Dendritic cell treated with granulocyte-macrophage colony-stimulating factor and Interleukin-4, amounts not matched to agents 40 ng/mL and 50 ng/mL, for 4 days (primary cell): ENCODE results near the gene TTC9.

Source experiments
- H3K27ac Mint-ChIP-seq: one replicate; pipeline ENCODE4 v1.8.0; 2022; ENCODE audit warnings: mild to moderate bottlenecking, mixed read lengths
- H3K27me3 Mint-ChIP-seq: one replicate; pipeline ENCODE4 v1.8.0; 2022; ENCODE audit warnings: mild to moderate bottlenecking, mixed read lengths
- H3K36me3 Mint-ChIP-seq: one replicate; pipeline ENCODE4 v1.8.0; 2022; ENCODE audit warnings: low read depth, mixed read lengths
- H3K4me1 Mint-ChIP-seq: one replicate; pipeline ENCODE4 v1.8.0; 2022; ENCODE audit warnings: low read depth, mixed read lengths
- H3K4me3 Mint-ChIP-seq: one replicate; pipeline ENCODE4 v1.8.0; 2022; ENCODE audit warnings: mild to moderate bottlenecking, moderate library complexity, mixed read lengths
- H3K9me3 Mint-ChIP-seq: one replicate; pipeline ENCODE4 v1.8.0; 2022; ENCODE audit warnings: mixed read lengths
- intact Hi-C: fragments of 100-400 bp; cut with micrococcal nuclease; formaldehyde crosslinking; loops from one replicate; pipeline ENCODE4 v1.15.0; 2022

The TTC9 gene

GRCh38 chr14:70671652-70672644 lies 30.2 kb downstream of the TTC9 start:
- Mint-ChIP-seq H3K27ac (no peak overlapping the region), H3K36me3 (peaks cover 34% of the 10 kb centered on the region), H3K4me1 (peaks cover 3% of the 10 kb centered on the region), H3K9me3 (no peaks in the 10 kb centered on the region), H3K4me3 (no peak overlapping the region), H3K27me3 (no peaks in the 10 kb centered on the region)
- intact Hi-C loops: no loop called here

DNA sequence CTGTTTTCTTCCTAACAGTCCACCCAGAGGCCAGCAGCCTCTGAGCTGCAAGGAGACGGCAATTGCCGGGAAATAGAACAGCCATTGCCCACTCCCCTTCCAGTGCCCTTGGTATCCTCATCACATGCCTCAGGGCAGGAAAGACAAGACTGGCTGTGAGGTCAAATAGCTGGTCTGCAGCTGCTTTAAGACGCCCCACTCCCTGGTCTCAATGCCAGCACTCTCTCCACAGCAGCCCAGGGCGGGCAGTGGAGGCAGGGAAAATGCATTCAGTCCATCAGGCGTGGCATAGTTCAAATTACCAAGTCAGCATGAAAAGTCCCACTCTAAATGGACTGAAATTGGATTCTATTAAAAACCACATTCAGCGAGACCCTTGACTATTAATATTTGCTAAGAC lies 35.6 kb downstream of the TTC9 start:
- Mint-ChIP-seq H3K36me3 (peaks cover 7% of the 10 kb centered on the region), H3K9me3 (no peaks in the 10 kb centered on the region), H3K4me3 (no peak overlapping the region), H3K27me3 (no peaks in the 10 kb centered on the region), H3K27ac (no peak overlapping the region), H3K4me1 (no peaks in the 10 kb centered on the region)
- intact Hi-C loops: no loop called here

DNA sequence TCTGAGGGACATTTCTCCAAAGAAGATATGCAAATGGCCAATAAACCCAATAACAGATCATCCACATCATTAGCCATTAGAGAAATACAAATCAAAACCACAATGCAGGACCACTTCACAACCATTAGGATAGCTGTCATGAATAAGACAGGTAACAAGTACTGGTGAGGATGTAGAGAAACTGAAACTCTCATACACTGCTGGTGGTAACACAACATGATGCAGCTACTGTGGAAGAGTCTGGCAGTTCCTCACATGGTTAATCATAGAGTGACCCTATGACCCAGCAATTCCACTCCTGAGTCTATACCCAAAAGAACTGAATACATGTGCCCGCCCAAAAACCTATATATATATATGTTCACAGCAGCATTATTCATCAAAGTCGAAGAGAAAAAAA lies 39.0 kb downstream of the TTC9 start:
- intact Hi-C loops: no loop called here
- Mint-ChIP-seq H3K27ac (no peak overlapping the region), H3K9me3 (no peaks in the 10 kb centered on the region)

GRCh38 chr14:70683983-70684382 lies 42.3 kb downstream of the TTC9 start:
- peaks cover 5% of the 10 kb centered on the region for H3K4me1 Mint-ChIP-seq
- no peaks in the 10 kb centered on the region for H3K9me3 Mint-ChIP-seq
- intact Hi-C loops: no loop called here
- H3K27me3 Mint-ChIP-seq: no peaks in the 10 kb centered on the region
- H3K27ac Mint-ChIP-seq: no peak overlapping the region
- no peaks in the 10 kb centered on the region for H3K36me3 Mint-ChIP-seq
- no peak overlapping the region for H3K4me3 Mint-ChIP-seq

More for the DNA sequence above, 39.0 kb downstream of the TTC9 start:
- no peak overlapping the region for H3K4me3 Mint-ChIP-seq
- peaks cover 3% of the 10 kb centered on the region for H3K36me3 Mint-ChIP-seq
- no peaks in the 10 kb centered on the region for H3K27me3 Mint-ChIP-seq
- H3K4me1 Mint-ChIP-seq: no peaks in the 10 kb centered on the region

- intact Hi-C loops: no loop called here
- H3K27ac Mint-ChIP-seq: no peak overlapping the region
These were observed 43.9 kb downstream of the TTC9 start for GRCh38 chr14:70685474-70686197.

DNA sequence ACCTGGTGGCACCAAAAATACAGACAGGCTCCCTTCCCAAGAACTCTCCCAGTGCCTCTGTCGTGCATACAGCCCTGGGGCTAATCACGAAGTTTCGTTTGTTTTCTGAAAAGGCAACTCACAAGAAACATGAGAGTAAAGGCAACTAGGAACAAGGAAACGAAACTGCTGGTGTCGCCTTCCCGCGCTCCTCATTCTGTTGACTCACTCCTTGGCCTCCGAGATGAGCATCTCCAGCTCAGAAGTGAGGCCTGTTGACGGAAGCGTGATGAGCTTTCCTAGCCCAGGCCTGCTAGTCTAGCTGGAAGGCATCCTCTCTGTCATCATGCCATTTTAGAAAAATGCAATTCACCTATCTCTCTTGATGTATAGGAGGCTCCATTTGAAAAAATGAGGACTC lies 50.5 kb downstream of the TTC9 start:
- H3K36me3 Mint-ChIP-seq: no peaks in the 10 kb centered on the region
- no peak overlapping the region for H3K4me3 Mint-ChIP-seq
- H3K27ac Mint-ChIP-seq: peak overlapping the region; percentile 89
- intact Hi-C loops: loop anchor here (5.0 to 10.0 kb wide), 2 partner anchors 50 to 193 kb away; partner anchors contain the start of gene TTC9
- peaks cover 50% of the 10 kb centered on the region for H3K4me1 Mint-ChIP-seq
- no peaks in the 10 kb centered on the region for H3K9me3 Mint-ChIP-seq
- H3K27me3 Mint-ChIP-seq: no peaks in the 10 kb centered on the region

More at GRCh38 chr14:70685474-70686197, 43.9 kb downstream of the TTC9 start:
- Mint-ChIP-seq H3K36me3 (no peaks in the 10 kb centered on the region), H3K9me3 (no peaks in the 10 kb centered on the region), H3K27me3 (no peaks in the 10 kb centered on the region), H3K4me1 (peaks cover 6% of the 10 kb centered on the region), H3K4me3 (no peak overlapping the region)

DNA sequence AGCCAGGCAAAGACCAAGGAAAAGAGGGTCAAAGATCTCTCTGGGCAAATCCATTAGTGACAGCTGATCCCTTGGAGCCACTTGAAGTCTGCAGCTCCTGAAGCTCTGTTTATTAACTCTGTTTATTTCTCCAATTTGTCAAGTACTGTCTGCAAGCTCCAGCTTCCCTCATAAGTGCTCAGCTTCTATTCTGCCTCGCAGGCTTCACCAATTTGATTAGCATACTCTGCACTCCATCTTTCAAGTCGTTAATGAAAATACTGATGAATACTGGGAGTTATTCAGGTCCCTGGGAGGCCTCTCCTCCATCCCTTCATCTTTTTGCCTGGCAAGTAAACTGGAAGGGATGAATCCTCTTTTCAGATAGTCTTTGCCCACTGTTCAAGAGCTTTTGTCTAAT lies 54.3 kb downstream of the TTC9 start:
- H3K4me1 Mint-ChIP-seq: peaks cover 83% of the 10 kb centered on the region
- no peak overlapping the region for H3K4me3 Mint-ChIP-seq
- H3K27me3 Mint-ChIP-seq: no peaks in the 10 kb centered on the region
- no peaks in the 10 kb centered on the region for H3K9me3 Mint-ChIP-seq
- H3K27ac Mint-ChIP-seq: peak overlapping the region; percentile 75
- H3K36me3 Mint-ChIP-seq: no peaks in the 10 kb centered on the region
- intact Hi-C loops: loop anchor here (5.0 to 10.0 kb wide), 2 partner anchors 34 to 189 kb away; no protein-coding TSS in a partner anchor

DNA sequence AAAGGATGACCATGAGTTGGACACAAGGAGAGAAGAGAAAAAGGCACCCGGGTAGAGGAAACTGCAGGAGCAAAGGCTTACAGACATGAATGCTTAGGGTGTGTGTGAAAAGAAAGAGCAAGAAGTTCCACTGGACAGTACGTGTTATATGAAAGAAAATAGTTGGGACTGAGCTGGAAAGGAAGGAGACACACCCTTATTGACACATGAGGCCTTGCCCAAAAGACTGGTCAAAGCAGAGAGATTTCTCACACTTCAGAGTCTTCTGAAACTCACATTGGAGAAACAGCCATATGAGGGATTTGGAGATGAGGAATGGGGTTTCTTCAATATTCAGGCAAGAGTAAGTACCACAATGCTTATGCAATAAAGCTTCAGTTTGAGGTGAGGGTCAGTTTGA lies 56.0 kb downstream of the TTC9 start:
- intact Hi-C loops: loop anchor here (5.0 to 10.0 kb wide), 2 partner anchors 35 to 187 kb away; no protein-coding TSS in a partner anchor
- Mint-ChIP-seq H3K27ac (peak overlapping the region; percentile 59), H3K36me3 (no peaks in the 10 kb centered on the region), H3K4me1 (peaks cover 85% of the 10 kb centered on the region), H3K9me3 (no peaks in the 10 kb centered on the region), H3K4me3 (no peak overlapping the region), H3K27me3 (no peaks in the 10 kb centered on the region)

- H3K27me3 Mint-ChIP-seq: no peaks in the 10 kb centered on the region
- no peaks in the 10 kb centered on the region for H3K36me3 Mint-ChIP-seq
- no peaks in the 10 kb centered on the region for H3K9me3 Mint-ChIP-seq
- intact Hi-C loops: loop anchor here (5.0 to 10.0 kb wide), 2 partner anchors 36 to 187 kb away; no protein-coding TSS in a partner anchor
- H3K27ac Mint-ChIP-seq: peak overlapping the region; percentile 59
- peak overlapping the region; percentile 49 for H3K4me3 Mint-ChIP-seq
- peaks cover 84% of the 10 kb centered on the region for H3K4me1 Mint-ChIP-seq
These were observed 56.6 kb downstream of the TTC9 start for GRCh38 chr14:70698288-70698687.

- H3K4me1 Mint-ChIP-seq: peaks cover 73% of the 10 kb centered on the region
- no peaks in the 10 kb centered on the region for H3K9me3 Mint-ChIP-seq
- no peaks in the 10 kb centered on the region for H3K27me3 Mint-ChIP-seq
- H3K27ac Mint-ChIP-seq: peak overlapping the region; percentile 59
- H3K4me3 Mint-ChIP-seq: peak overlapping the region; percentile 76
- peaks cover 2% of the 10 kb centered on the region for H3K36me3 Mint-ChIP-seq
- intact Hi-C loops: loop anchor here (5.0 to 10.0 kb wide), 2 partner anchors 37 to 185 kb away; no protein-coding TSS in a partner anchor
These were observed 57.9 kb downstream of the TTC9 start for GRCh38 chr14:70699646-70700045.

DNA sequence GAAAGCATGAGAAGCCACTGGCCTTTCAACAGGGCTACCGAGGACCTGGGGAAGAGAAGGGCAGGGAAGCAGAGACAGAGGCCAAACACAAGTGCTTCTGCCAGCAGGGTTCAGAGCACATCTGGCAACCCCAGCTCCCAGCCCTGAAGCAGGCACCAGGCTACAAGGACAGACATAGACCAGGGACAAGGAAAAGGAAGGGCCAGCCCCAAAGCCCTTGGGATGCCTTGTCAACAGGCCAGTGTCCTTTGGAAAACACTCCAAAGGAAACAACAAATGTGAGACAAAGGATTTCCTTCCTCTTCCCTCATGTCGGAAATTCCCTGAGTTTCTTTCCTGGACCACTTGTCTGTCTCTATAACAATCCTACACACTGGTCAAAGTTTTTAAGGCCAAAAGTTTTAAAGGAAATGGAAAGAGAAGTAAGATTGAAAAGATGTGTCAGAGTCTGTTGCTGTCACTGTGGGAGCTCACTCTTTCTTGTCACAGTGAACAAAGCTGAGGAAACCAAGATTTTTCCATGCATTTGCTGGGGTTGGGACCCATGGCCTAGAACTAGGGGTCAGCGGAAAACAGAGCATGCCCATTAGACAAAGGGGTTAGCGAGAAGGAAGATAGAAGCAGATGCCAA lies 59.4 kb downstream of the TTC9 start:
- peaks cover 17% of the 10 kb centered on the region for H3K36me3 Mint-ChIP-seq
- intact Hi-C loops: no loop called here
- peak overlapping the region; percentile 59 for H3K27ac Mint-ChIP-seq
- H3K27me3 Mint-ChIP-seq: no peaks in the 10 kb centered on the region
- no peak overlapping the region for H3K4me3 Mint-ChIP-seq
- no peaks in the 10 kb centered on the region for H3K9me3 Mint-ChIP-seq
- H3K4me1 Mint-ChIP-seq: peaks cover 65% of the 10 kb centered on the region

- Mint-ChIP-seq H3K27ac (peak overlapping the region; percentile 59), H3K36me3 (peaks cover 19% of the 10 kb centered on the region), H3K9me3 (no peaks in the 10 kb centered on the region), H3K4me3 (no peak overlapping the region), H3K27me3 (no peaks in the 10 kb centered on the region), H3K4me1 (peaks cover 66% of the 10 kb centered on the region)
- intact Hi-C loops: no loop called here
These were observed 59.9 kb downstream of the TTC9 start for GRCh38 chr14:70701610-70702009.

DNA sequence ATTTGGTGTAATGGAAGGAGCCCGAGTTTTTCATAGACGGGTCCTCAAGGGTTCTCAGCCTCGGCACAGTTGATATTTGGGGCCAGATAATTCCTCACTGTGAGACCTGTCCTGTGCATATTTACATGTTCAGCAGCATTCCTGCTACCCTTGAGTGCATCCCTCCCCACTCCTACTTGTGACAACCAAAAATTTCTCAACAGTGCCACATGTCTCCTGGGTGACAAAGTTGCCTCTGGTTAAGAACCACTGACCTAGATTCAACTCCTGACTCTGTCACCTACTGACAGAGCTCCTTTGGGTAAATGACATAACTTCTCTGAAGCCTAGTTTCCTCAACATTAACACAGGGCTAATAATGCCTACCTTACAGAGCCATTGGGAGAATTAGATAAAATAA lies 60.4 kb downstream of the TTC9 start:
- Mint-ChIP-seq H3K4me1 (peaks cover 71% of the 10 kb centered on the region), H3K36me3 (peaks cover 19% of the 10 kb centered on the region), H3K9me3 (no peaks in the 10 kb centered on the region), H3K27me3 (no peaks in the 10 kb centered on the region), H3K27ac (peak overlapping the region; percentile 59), H3K4me3 (no peak overlapping the region)
- intact Hi-C loops: no loop called here
